ENCODE results near the gene PREP. TPM values are rescaled to one million over a fixed set of nuclear protein-coding genes. Genes with fewer than 3 reads are reported as not detected.

Gene PREP
- total RNA-seq, 1 donor from 2014 or later, result 47.8 TPM

GRCh38 chr6:105321728-105322127, 81.2 kb downstream of the PREP start:
- no peak overlapping the region for H3K4me3 Mint-ChIP-seq
- H3K4me1 Mint-ChIP-seq, result peaks cover 39% of the 10 kb centered on the region
- no peaks in the 10 kb centered on the region for H3K9me3 Mint-ChIP-seq
- H3K27ac Mint-ChIP-seq, result peak overlapping the region; percentile 33
- H3K27me3 Mint-ChIP-seq (ENCODE audit: low read depth), result no peaks in the 10 kb centered on the region
- TF ChIP-seq CTCF (IDR thresholded peaks at IDR 0.05; ENCODE audit: unreplicated experiment), result no peak
- no peak for DNase-seq (ENCODE audit: low spot score in 2 of 2, unreplicated experiment in 2 of 2)
- peaks cover 15% of the 10 kb centered on the region for H3K36me3 Mint-ChIP-seq

GRCh38 chr6:105321207-105321606, 81.7 kb downstream of the PREP start:
- no peak overlapping the region for H3K4me3 Mint-ChIP-seq
- no peak overlapping the region for H3K27ac Mint-ChIP-seq
- H3K36me3 Mint-ChIP-seq, result peaks cover 18% of the 10 kb centered on the region
- H3K27me3 Mint-ChIP-seq (ENCODE audit: low read depth), result no peaks in the 10 kb centered on the region
- peaks cover 35% of the 10 kb centered on the region for H3K4me1 Mint-ChIP-seq
- no peaks in the 10 kb centered on the region for H3K9me3 Mint-ChIP-seq
- no peak for TF ChIP-seq CTCF (IDR thresholded peaks at IDR 0.05; ENCODE audit: unreplicated experiment)
- no peak for DNase-seq (ENCODE audit: low spot score in 2 of 2, unreplicated experiment in 2 of 2)

DNA sequence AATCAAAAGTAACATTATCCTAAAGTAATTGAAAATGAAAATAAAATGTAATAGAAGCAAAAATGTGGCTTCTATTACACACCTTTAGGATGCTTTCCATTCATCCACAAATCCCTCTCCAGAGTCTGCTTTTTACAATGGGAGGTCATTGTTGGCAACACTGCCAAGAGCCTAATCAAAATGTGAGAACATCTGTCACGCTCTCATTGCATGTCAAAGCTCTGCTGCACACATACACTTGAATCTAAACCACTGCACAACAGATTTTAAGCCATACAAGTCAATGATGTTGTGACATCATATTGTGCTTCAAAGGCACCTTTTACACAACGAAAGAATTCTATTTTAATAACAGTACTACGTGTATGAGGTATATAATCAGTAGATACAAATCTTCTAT, 82.1 kb downstream of the PREP start:
- H3K27me3 Mint-ChIP-seq (ENCODE audit: low read depth), result no peaks in the 10 kb centered on the region
- no peak for DNase-seq (ENCODE audit: low spot score in 2 of 2, unreplicated experiment in 2 of 2)
- no peak overlapping the region for H3K27ac Mint-ChIP-seq
- H3K4me1 Mint-ChIP-seq, result peaks cover 35% of the 10 kb centered on the region
- H3K9me3 Mint-ChIP-seq, result no peaks in the 10 kb centered on the region
- no peak for TF ChIP-seq CTCF (IDR thresholded peaks at IDR 0.05; ENCODE audit: unreplicated experiment)
- H3K36me3 Mint-ChIP-seq, result peaks cover 22% of the 10 kb centered on the region
- no peak overlapping the region for H3K4me3 Mint-ChIP-seq

DNA sequence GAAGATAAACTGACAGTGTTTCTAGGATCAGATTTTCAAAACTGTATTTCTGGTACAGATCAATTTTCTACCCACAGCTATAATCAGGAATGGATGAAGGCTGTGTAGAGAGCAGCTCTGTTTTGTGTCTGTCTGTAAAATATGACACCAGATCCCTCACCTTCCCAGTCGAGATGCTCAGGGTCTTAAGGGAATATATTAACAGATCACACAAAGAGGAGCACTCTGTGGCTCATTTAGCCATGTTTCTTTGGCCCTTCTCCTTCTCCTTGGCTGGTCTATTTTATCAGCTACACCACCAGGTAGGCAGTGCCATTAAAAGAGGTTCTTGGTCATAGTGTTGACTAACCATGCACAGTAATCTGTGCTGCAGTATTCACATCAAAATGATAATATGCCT, 82.6 kb downstream of the PREP start:
- peaks cover 22% of the 10 kb centered on the region for H3K36me3 Mint-ChIP-seq
- no peak overlapping the region for H3K27ac Mint-ChIP-seq
- no peaks in the 10 kb centered on the region for H3K27me3 Mint-ChIP-seq (ENCODE audit: low read depth)
- TF ChIP-seq CTCF (IDR thresholded peaks at IDR 0.05; ENCODE audit: unreplicated experiment), result no peak
- peaks cover 35% of the 10 kb centered on the region for H3K4me1 Mint-ChIP-seq
- DNase-seq (ENCODE audit: low spot score in 2 of 2, unreplicated experiment in 2 of 2), result no peak
- H3K4me3 Mint-ChIP-seq, result no peak overlapping the region
- no peaks in the 10 kb centered on the region for H3K9me3 Mint-ChIP-seq

DNA sequence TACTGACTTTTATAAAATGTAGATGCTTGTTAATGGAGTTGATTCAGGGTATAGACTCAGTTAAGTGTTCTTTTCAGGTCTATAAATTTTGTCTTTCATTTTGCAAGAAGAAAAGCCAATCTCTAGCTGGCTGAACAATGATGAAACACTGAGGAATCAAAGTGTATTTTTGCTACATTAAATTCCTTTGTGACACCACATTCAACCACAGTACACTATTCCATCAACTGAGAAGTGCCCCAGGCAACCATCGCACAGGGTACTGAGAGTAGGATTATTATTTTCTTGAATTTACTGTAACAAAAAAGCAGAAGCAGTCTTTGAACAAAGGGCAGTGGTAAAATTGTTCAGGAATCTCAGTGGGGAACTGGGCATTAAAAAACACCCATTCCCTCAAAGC, 83.6 kb downstream of the PREP start:
- Mint-ChIP-seq H3K9me3 (no peaks in the 10 kb centered on the region), H3K4me1 (peaks cover 32% of the 10 kb centered on the region), H3K27me3 (ENCODE audit: low read depth) (no peaks in the 10 kb centered on the region), H3K36me3 (peaks cover 28% of the 10 kb centered on the region), H3K4me3 (no peak overlapping the region), H3K27ac (no peak overlapping the region)
- DNase-seq (ENCODE audit: low spot score in 2 of 2, unreplicated experiment in 2 of 2), result no peak
- TF ChIP-seq CTCF (IDR thresholded peaks at IDR 0.05; ENCODE audit: unreplicated experiment), result no peak

- DNase-seq (ENCODE audit: low spot score in 2 of 2, unreplicated experiment in 2 of 2), result no peak
- H3K36me3 Mint-ChIP-seq, result peaks cover 27% of the 10 kb centered on the region
- no peaks in the 10 kb centered on the region for H3K9me3 Mint-ChIP-seq
- no peak for TF ChIP-seq CTCF (IDR thresholded peaks at IDR 0.05; ENCODE audit: unreplicated experiment)
- H3K27ac Mint-ChIP-seq, result no peak overlapping the region
- H3K4me3 Mint-ChIP-seq, result no peak overlapping the region
- H3K4me1 Mint-ChIP-seq, result peaks cover 32% of the 10 kb centered on the region
- H3K27me3 Mint-ChIP-seq (ENCODE audit: low read depth), result no peaks in the 10 kb centered on the region
Measured at GRCh38 chr6:105318660-105319059, 84.2 kb downstream of the PREP start.
